K562 (cell line): ENCODE data around the gene TEAD3. TPM values are rescaled to one million over a fixed set of nuclear protein-coding genes. Genes with fewer than 3 reads are reported as not detected.

Experiments
- C11orf30 ChIP-seq: fragments of 450-650 bp; IDR thresholded peaks from 2 replicates; pipeline ENCODE4 v1.6.1; 2016; ENCODE audit warnings: low read depth, mild to moderate bottlenecking
- CBX1 ChIP-seq: sonication (generic); IDR thresholded peaks from 2 replicates; pipeline ENCODE4 v1.6.1; 2016; ENCODE audit warnings: antibody characterized with exemption, low read depth, mild to moderate bottlenecking
- CUX1 ChIP-seq: fragments of 200-800 bp; sonication (Bioruptor generic); IDR thresholded peaks from 2 replicates; pipeline ENCODE4 v1.6.1; 2016; ENCODE audit warnings: missing genetic modification characterization, missing compliant biosample characterization
- E2F1 ChIP-seq: sonication (generic); formaldehyde crosslinking; IDR thresholded peaks from 2 replicates; pipeline ENCODE4 v1.8.1; 2023; ENCODE audit warnings: mild to moderate bottlenecking, missing genetic modification reagents, moderate library complexity
- E4F1 ChIP-seq: fragments of 250-450 bp; sonication (Bioruptor Pico); IDR thresholded peaks from 2 replicates; pipeline ENCODE4 v1.5.0; 2021; ENCODE audit warnings: mild to moderate bottlenecking, borderline replicate concordance
- FOS ChIP-seq: IDR thresholded peaks from 3 replicates; pipeline ENCODE4 v1.6.1; 2011; ENCODE audit not compliant: insufficient read length; ENCODE audit errors: extremely low read depth
- FOXA1 ChIP-seq: fragments of 450-650 bp; IDR thresholded peaks from 2 replicates; pipeline ENCODE4 v1.6.1; 2016; ENCODE audit warnings: mild to moderate bottlenecking, borderline replicate concordance
- FOXP1 ChIP-seq: sonication (generic); formaldehyde crosslinking; IDR thresholded peaks from 2 replicates; pipeline ENCODE4 v1.8.0; 2022; ENCODE audit warnings: mild to moderate bottlenecking, missing genetic modification reagents
- GATA2 ChIP-seq: sonication (generic); formaldehyde crosslinking; IDR thresholded peaks from 2 replicates; pipeline ENCODE4 v1.4.0; 2020; ENCODE audit warnings: mild to moderate bottlenecking, missing genetic modification reagents
- HCFC1 ChIP-seq: IDR thresholded peaks from 2 replicates; pipeline ENCODE4 v1.6.1; 2012; ENCODE audit warnings: low read depth, low read length, improper control_type of control experiment
- MAX ChIP-seq: sonication (generic); formaldehyde crosslinking; IDR thresholded peaks from 2 replicates; pipeline ENCODE4 v1.9.0; 2022; ENCODE audit warnings: mild to moderate bottlenecking, missing genetic modification reagents
- NCOA2 ChIP-seq, 2 experiments: fragments of 450-650 bp; IDR thresholded peaks; 2 replicates each; pipeline ENCODE4 v1.6.1; 2018; ENCODE audit warnings: mild to moderate bottlenecking in 2 of 2, moderate library complexity in 1 of 2; ENCODE audit not compliant: partially characterized antibody in 2 of 2
- NFATC3 ChIP-seq: fragments of 450-650 bp; IDR thresholded peaks from 2 replicates; pipeline ENCODE4 v1.6.1; 2017; ENCODE audit warnings: mild to moderate bottlenecking
- SIN3B ChIP-seq: fragments of 450-650 bp; IDR thresholded peaks from 2 replicates; pipeline ENCODE4 v1.6.1; 2017; ENCODE audit warnings: low read depth, mild to moderate bottlenecking, moderate library complexity
- SMC3 ChIP-seq: conservative IDR thresholded peaks from 2 replicates; pipeline ENCODE4 v1.6.1; 2011; ENCODE audit warnings: low read depth, low read length, improper control_type of control experiment; ENCODE audit not compliant: insufficient read depth
- TAF7 ChIP-seq: fragments of 450-650 bp; IDR thresholded peaks from 2 replicates; pipeline ENCODE4 v1.6.1; 2016; ENCODE audit warnings: missing genetic modification characterization, missing compliant biosample characterization
- USF1 ChIP-seq: sonication (generic); formaldehyde crosslinking; IDR thresholded peaks from 2 replicates; pipeline ENCODE4 v1.9.0; 2022; ENCODE audit warnings: mild to moderate bottlenecking, missing genetic modification reagents
- ZNF133 ChIP-seq: fragments of 250-450 bp; sonication (Bioruptor Pico); IDR thresholded peaks from 2 replicates; pipeline ENCODE4 v1.4.0; 2020; ENCODE audit warnings: mild to moderate bottlenecking
- ZNF584 ChIP-seq: fragments of 200-800 bp; sonication (Bioruptor generic); IDR thresholded peaks from 2 replicates; pipeline ENCODE4 v1.6.1; 2016; ENCODE audit warnings: low read depth, mild to moderate bottlenecking, missing genetic modification characterization, missing compliant biosample characterization
- ZNF668 ChIP-seq: fragments of 250-450 bp; sonication (Bioruptor Pico); IDR thresholded peaks from 2 replicates; pipeline ENCODE4 v1.8.0; 2022; ENCODE audit warnings: mild to moderate bottlenecking, inconsistent platforms
- ZNF79 ChIP-seq: fragments of 250-450 bp; sonication (Bioruptor Pico); IDR thresholded peaks from 2 replicates; pipeline ENCODE4 v1.4.0; 2020; ENCODE audit warnings: low read depth, mild to moderate bottlenecking, moderate library complexity
- polyA plus RNA-seq, 8 experiments: library from polyadenylated mRNA; depleted of rRNA in 4 of 8; stranded (reverse) in 5 of 8; unstranded in 3 of 8; fragments of >200 nt; fragmentation: Nextera tagmentation in 2 of 8; fragmentation: Illumina TruSeq in 1 of 8; extraction: Ambion mirVana in 2 of 8; extraction: Trizol in 1 of 8; gene quantifications; 2 replicates each; pipeline versions ENCODE4 v1.2.1 to v1.2.3, GENCODE V29; 2011 to 2014; ENCODE audit warnings: inconsistent platforms in 1 of 8, missing spikeins in 1 of 8
- total RNA-seq, 7 experiments: library from RNA; depleted of rRNA in 6 of 7; stranded (reverse); fragments of >200 nt in 6 of 7; fragmentation: Illumina TruSeq in 2 of 7; extraction: Trizol in 2 of 7; gene quantifications; 2 replicates each; pipeline versions ENCODE4 v1.2.1 to v1.2.3, GENCODE V29; 2011 to 2021; ENCODE audit warnings: low replicate concordance in 1 of 7

TEAD3 gene
- total and polyA plus RNA-seq, 9 of the 15 experiments (the other 6 are each of a cell fraction or from before 2014, with no cell fraction given) = 0.63 to 13.2 (median 3.3) TPM

- TF ChIP-seq NCOA2 (IDR thresholded peaks at IDR 0.05; ENCODE audit: partially characterized antibody in 2 of 2) (no peak), E2F1 (no peak), FOS (no peak), USF1 (peak; percentile 21; the same call in 1 of the 2 replicates), TAF7 (no peak), FOXP1 (CRISPR knock-in tag) (no peak), SIN3B (no peak), NFATC3 (no peak), E4F1 (no peak), ZNF584 (CRISPR knock-in tag) (no peak), CBX1 (no peak), C11orf30 (no peak), MAX (CRISPR knock-in tag) (peak; percentile 48; the same call in 1 of the 2 replicates), HCFC1 (no peak), FOXA1 (no peak), ZNF133 (no peak), CUX1 (CRISPR knock-in tag) (no peak), ZNF668 (no peak), GATA2 (no peak), ZNF79 (CRISPR knock-in tag) (no peak), SMC3 (no peak)
Measured at GRCh38 chr6:35494161-35494563, 2.7 kb downstream of the TEAD3 start (continued).
